ENCODE data around the gene GTF2H4.
"Not testable (repeated sequence)": the region's sequence is repeated elsewhere in the genome, so short reads cannot be mapped to it uniquely, and the experiment has no call there.

Gene GTF2H4

GRCh38 chr6:30895343-30895742 lies 12.7 kb upstream of the GTF2H4 start:
- no peak for DNase-seq

- no peak for DNase-seq
Observed at GRCh38 chr6:30896541-30896940, 11.5 kb upstream of the GTF2H4 start.

GRCh38 chr6:30897882-30898281 lies 10.1 kb upstream of the GTF2H4 start:
- no peak for DNase-seq

- DNase-seq, result no peak
Observed at GRCh38 chr6:30898750-30899360, 9.2 kb upstream of the GTF2H4 start.

- DNase-seq, result no peak
Observed at GRCh38 chr6:30900863-30901417, 7.1 kb upstream of the GTF2H4 start.

GRCh38 chr6:30901436-30901835 lies 6.6 kb upstream of the GTF2H4 start:
- DNase-seq, result no peak

- DNase-seq, result not testable (repeated sequence)
Observed at GRCh38 chr6:30902196-30902595, 5.8 kb upstream of the GTF2H4 start.

GRCh38 chr6:30902709-30903108 lies 5.3 kb upstream of the GTF2H4 start:
- no peak for DNase-seq

GRCh38 chr6:30903236-30903635 lies 4.8 kb upstream of the GTF2H4 start:
- no peak for DNase-seq

- not testable (repeated sequence) for DNase-seq
Observed at GRCh38 chr6:30907290-30907757, 683 bp upstream of the GTF2H4 start.

- no peak for DNase-seq
Observed at GRCh38 chr6:30908700-30909099, 693 bp downstream of the GTF2H4 start.

- not testable (repeated sequence) for DNase-seq
Observed at GRCh38 chr6:30910473-30910872, 2.5 kb downstream of the GTF2H4 start.

GRCh38 chr6:30912746-30913520 lies 4.9 kb downstream of the GTF2H4 start:
- no peak for DNase-seq

- no peak for DNase-seq
Observed at GRCh38 chr6:30913721-30914075, 5.7 kb downstream of the GTF2H4 start.

GRCh38 chr6:30914076-30914853 lies 6.3 kb downstream of the GTF2H4 start, which contains the start of gene VARS2:
Gene VARS2 (plus strand): TSS chr6:30914238. CDS start chr6:30914837, 599 bp downstream.
- peak; percentile 75 for DNase-seq

GRCh38 chr6:30914854-30915590 lies 7.0 kb downstream of the GTF2H4 start:
- no peak for DNase-seq

GRCh38 chr6:30915591-30915946 lies 7.6 kb downstream of the GTF2H4 start:
- DNase-seq, result no peak

GRCh38 chr6:30917041-30917440 lies 9.0 kb downstream of the GTF2H4 start:
- DNase-seq, result no peak

- no peak for DNase-seq
Observed at GRCh38 chr6:30917487-30917886, 9.5 kb downstream of the GTF2H4 start.

GRCh38 chr6:30918670-30919069 lies 10.7 kb downstream of the GTF2H4 start:
- DNase-seq, result no peak

- no peak for DNase-seq
Observed at GRCh38 chr6:30922447-30922852, 14.4 kb downstream of the GTF2H4 start.

GRCh38 chr6:30924040-30924627 lies 16.1 kb downstream of the GTF2H4 start:
- DNase-seq, result not testable (repeated sequence)
